SK-N-SH (cell line): ENCODE results near the gene CENPV.

Source experiments
- CTCF ChIP-seq: fragments of 200-600 bp; sonication (generic); IDR thresholded peaks from 2 replicates; pipeline ENCODE4 v1.6.1; 2017; ENCODE audit warnings: antibody characterized with exemption, mild to moderate bottlenecking, moderate library complexity
- REST ChIP-seq: IDR thresholded peaks from 2 replicates; pipeline ENCODE4 v1.6.1; 2012; ENCODE audit warnings: mild to moderate bottlenecking, low read depth, low read length, moderate library complexity
- TF ChIP-seq, protein P1 (sequence below): IDR thresholded peaks from 2 replicates; pipeline ENCODE4; 2012

- TF ChIP-seq CTCF (no peak), REST (no peak)
- TF ChIP-seq, protein P1, sequence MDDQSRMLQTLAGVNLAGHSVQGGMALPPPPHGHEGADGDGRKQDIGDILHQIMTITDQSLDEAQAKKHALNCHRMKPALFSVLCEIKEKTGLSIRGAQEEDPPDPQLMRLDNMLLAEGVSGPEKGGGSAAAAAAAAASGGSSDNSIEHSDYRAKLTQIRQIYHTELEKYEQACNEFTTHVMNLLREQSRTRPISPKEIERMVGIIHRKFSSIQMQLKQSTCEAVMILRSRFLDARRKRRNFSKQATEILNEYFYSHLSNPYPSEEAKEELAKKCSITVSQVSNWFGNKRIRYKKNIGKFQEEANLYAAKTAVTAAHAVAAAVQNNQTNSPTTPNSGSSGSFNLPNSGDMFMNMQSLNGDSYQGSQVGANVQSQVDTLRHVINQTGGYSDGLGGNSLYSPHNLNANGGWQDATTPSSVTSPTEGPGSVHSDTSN: no peak
Measured at GRCh38 chr17:16293931-16294330, 59.3 kb downstream of the CENPV start.
